Measurements from ENCODE around the gene WASF3.
"Not testable (repeated sequence)": the region's sequence is repeated elsewhere in the genome, so short reads cannot be mapped to it uniquely, and the experiment has no call there.

The WASF3 gene

DNA sequence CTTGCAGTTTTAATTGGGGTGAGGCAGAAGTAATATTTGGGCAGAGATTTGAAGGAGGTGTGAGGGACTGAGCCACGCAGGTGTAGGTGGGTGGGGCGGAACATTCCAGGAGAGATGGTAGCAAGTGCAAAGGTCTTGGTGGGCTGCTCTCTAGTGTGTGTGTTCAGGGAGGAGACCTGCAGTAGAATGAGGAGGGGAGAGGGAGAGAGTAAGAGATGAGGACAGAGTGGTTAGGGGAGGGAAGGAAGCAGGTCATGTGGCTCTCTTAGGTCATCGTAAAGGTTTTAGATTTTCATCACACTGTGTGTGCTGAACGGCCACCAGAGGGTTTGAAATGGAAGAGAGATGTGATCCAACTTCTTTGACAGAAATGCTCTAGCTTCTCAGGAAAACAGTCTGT, 33.5 kb downstream of the WASF3 start:
- no peak for DNase-seq

DNA sequence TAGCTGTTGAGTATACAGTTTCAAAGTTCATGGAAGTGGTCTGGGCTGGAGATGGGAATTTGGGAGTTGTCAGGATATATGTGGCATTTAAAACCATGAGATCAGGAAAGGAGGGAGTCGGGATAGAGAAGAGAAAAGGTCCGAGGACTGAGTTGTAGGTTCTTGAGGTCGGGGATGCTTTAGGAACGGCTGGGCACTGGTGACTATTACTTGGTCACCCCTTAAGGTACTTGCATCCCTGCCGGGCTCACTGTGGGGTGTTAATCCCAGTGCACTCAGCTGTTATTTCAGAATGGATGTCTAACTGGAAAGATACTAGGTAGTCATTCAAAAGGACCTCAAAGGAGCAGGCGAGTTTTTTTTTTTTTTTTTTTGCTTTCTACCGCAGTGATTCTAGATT, 34.2 kb downstream of the WASF3 start:
- no peak for DNase-seq

DNA sequence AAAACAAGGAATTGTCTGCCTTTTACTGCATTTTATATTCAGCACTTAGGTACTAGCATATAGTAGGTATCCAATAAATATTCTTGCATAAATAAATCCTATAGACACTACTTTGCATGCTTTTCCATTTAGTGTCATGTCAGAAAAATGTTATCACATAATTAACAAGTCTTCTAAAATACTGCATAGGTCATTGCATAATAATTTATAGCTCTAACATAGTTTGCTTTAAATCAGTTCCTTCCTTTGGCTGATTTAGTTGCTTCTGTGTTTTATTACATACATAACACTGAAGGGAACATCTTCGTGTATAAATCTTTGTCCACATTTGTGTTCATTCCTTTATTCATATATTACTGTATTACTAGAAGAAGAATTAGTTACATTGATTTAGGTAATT, 36.2 kb downstream of the WASF3 start:
- DNase-seq, result no peak

DNA sequence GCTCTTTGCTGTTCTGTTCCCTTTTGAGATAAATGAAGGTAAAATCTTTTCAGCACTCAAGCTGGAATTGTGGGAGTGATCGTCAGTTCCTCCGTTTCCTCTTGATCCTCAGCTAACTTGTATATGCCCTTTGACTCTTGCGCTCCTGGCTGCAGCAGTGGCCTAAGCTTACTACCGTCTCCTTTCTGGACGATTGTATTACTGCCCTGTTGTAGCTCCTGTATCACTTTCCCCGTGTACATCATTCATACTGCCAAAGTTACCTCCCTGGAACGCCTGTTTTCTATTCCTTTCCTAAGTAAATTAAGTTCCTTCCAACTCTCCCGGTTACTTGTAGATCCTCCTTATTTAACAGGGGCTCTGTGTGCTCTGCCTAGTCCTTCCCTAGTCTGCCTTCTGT, 36.9 kb downstream of the WASF3 start:
- no peak for DNase-seq

DNA sequence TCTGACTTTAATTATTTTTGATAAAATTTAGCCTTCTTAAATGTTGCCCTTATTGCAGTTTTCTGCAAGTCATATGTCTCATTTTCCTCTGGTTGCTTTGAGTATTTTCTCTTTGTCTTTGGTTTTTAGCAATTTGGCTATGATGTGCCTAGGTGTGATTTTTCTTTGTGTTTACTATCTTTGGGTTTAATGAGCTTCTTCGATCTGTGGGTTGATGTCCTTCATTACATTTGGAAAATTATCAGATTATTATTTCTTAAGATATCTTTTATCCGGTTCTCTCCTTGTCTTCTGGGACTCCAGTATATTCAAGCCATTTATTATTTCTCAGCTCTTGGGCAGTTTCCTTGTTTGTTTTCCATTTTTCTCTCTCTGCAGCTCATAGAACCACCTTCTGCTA, 39.0 kb downstream of the WASF3 start:
- no peak for DNase-seq

DNA sequence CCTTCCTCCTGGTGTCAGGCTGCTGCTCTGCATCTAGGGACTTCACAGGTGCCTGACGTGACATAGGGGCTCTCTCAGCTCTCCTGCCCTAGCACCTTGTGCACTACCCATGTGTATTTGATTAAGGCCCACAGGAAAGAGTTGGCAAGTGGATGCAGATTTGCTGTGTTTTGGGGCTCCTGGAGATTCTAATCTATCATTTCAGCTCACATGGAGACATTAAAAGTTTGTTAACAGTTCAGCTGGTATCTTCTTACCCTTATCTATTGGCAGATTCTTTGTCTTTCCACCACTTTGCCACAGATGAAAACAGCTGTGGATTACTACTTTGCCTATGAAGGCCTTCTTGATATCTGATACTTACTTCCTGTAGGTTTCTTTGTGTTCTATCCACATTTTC, 41.9 kb downstream of the WASF3 start:
- DNase-seq, result no peak

DNA sequence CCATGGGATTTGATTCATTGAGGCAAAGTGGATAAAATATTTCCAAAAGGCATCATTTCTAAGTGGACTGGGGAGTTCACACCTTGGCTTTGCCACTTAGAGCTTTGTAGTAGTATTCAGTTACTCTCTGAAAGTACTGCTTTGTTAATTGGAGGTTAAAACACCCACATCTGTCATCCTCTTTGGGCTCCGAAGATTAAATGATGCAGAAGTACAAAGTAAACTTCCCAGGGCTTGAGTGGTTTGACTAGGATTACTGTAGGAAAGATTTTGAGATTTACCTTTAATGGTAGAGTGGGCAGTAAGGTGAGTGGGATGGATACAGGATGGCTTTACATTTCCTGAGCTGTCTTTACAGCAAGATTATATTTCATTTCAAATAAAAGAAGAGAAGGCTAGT, 42.4 kb downstream of the WASF3 start:
- DNase-seq, result no peak

DNA sequence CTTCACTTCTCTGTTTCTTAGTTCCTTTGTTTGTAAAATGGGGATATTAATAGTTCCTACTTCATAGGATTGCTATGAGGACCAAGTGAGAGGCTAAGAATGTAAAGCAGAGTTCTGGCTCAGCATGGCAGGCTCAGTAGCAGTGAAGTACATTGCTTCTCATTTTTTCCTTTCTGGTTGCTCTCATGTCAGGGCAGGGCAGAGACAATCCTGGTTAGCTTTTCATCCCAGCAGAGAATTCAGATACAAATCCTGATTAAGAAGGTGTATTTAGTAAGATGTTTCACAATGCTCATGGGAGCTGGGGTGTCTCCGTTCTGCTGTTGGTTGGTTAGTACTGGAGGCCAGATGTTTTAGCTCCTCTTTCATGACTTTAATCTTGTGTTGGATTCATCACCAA, 42.9 kb downstream of the WASF3 start:
- DNase-seq, result no peak

DNA sequence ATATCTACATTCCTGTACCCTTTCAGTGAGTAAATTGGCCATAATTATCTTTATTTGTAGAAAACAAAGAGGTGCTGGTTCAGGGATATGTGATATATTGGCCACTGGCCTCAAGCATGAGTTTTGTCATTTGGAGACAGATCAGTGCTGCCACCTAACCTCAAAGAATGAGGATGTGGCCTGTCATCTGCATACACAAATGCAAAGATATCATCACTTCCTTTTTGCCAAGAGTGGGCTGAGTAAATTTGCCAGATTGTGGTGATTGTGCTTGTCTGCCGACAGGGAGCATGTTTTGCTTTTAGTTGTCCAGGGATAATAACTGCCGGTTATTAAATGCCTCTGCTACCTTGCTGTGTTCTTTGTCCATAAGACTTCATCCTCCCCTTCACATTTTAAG, 44.2 kb downstream of the WASF3 start:
- peak; percentile 11 for DNase-seq

DNA sequence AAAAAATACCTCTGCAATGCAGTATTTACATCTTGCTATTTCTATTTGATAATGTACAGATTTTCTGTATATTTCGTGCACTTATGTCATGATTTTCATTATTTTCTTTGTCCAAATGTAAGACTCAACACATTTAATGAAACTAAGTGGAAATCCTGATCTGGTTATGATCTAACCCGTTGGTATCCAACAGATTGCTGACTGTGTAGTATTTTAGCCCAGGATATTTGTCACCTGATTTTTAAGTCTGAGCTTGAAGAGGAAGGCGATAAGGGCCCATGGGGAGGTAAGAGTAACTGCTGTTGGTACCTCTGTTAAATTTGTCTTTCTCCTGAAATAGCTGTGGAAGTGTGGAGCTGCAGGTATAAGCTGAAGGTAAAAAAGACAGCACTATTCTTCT, 45.3 kb downstream of the WASF3 start:
- no peak for DNase-seq

DNA sequence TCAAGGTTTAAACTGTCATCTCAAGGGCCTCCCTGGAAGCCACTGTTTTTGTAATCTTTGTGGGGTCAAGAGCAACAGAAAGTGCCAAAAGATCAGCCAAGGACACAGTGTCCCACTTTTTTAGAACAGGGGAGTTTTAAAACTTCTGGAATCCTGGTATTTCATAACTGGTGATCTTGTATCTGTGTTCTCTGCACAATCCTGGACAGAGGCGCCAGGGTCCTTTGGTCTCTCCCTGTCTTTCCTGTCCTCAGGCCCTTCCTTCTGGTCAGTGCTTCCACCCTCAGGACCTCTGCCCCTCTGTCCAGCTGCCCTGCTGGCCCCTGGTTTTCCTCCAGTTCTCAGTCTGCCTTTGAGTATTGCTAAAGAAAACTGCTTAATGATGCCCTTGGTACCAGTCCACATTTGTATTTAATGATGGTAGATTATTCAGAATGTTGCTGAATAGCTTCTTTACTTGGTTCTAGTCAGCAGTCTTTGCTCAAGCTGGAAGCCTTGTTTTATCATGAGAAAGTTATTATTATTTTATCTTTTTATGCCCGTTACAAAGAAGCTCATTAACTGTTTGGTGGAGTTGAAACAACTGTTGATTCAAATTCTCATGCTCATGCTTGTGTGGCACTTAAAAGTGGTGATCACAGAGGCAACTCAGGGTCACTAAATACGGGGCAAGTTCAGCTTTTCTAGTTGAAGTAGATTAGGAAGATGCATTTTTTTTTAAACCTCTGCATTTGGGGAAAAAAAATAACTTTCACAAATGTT, 47.5 kb downstream of the WASF3 start:
- DNase-seq, result no peak

DNA sequence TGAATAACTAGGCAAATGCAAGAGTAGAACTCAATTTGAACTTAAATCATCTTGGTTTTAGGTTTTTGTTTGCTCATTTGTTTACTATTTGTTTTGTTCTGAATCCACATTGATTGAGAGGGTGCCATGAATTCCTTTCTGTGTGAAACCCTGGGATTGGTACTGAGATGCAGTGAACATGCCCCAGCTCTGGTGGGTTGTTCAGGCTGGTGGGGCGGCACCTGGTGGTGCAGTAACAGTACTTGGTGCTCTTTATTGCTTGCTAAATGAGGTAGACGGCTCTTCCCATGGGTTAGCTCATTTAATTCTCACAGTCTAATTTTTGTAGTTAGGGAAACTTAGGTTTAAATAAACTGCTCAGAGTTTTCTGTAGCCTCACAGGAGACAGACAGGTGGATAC, 48.4 kb downstream of the WASF3 start:
- no peak for DNase-seq

DNA sequence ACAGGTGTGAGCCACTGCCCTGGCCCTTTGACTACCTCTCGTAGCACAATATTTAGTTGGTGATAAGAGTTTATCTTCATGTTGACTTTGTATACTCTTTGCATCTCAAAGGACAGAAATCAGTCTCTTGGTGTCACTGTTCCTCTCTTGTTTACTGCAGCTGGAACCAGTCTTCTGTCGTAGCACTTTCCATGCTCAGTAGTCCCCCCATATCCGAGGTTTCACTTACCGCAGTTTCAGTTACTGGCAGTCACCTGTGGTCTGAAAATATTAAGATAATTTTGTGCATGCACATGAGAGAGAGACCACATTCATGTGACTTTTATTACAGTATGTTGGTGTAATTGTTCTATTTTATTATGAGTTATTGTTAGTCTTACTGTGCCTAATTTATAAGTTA, 49.1 kb downstream of the WASF3 start:
- no peak for DNase-seq

DNA sequence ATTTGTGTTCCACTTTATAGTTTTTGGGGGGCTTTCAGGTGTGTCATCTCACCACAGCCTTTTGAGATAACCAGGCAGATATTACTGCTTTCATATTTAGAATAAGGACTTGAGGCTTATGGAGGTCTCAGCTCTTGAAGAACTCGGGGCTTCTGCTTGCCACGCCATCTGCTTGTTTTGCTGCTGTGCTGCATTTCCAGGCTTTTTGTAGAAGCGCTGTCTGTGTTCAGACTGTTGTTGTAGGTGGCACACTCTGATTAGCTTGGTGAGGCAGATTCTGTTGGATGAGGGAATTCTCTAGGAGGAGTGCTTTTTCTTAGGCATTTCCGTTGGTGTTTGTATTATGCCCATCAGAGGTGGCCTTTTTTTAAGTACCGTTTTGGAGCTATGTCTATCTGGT, 57.2 kb downstream of the WASF3 start:
- no peak for DNase-seq

DNA sequence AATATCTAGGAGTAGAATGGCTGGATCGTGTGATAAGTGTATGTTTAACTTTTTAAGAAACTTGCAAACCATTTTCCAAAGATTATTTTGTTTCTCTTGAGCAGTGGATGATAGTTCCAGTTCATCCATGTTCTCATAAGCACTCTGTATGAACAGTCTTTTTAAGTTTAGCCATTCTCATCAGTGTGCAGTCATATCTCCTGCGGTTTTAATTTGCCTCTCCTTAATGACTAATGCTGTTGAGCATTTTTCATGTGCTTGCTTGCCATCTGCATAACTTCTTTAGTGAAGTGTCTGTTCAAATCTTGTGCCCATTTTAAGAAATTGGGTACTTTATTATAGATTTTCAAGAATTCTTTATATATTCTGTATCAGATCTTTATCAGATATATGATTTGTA, 58.6 kb downstream of the WASF3 start:
- DNase-seq, result no peak

DNA sequence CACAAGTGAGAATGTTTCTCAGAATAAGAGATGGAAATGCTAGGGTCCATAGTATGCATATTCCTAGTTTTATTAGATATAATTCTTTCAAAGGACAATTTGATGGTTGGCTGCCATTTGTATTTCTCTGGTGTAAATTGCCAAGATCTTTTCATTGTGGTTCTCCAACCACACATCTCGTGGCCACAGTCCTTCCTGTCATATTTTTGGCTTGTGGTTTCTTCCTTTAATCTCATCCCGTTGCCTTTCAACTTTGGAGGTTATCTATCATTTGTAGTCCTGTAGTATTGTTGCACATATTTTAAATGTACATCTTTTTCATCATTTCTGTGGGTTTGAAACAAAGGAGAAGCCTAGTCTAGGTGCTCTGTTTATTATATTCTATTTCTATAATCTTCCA, 61.2 kb downstream of the WASF3 start:
- no peak for DNase-seq

DNA sequence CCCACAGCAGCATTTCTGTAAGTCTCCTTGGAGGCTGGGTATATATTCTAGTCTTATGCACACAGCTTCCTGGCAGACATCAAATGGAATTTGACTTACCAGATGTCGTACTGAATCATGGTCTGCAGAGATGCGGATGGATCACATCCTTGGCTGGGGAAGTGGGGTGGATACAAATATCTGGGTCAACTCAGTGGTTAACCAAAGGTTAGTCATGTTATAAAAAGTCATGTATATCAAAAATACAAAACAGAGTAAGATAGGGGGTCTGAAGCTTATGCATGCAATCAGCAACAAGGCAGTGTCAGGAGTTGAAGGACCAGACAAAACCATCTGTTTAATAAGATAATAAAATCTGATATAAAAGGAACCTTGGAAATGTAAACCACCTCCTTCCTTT, 61.9 kb downstream of the WASF3 start:
- DNase-seq, result no peak

DNA sequence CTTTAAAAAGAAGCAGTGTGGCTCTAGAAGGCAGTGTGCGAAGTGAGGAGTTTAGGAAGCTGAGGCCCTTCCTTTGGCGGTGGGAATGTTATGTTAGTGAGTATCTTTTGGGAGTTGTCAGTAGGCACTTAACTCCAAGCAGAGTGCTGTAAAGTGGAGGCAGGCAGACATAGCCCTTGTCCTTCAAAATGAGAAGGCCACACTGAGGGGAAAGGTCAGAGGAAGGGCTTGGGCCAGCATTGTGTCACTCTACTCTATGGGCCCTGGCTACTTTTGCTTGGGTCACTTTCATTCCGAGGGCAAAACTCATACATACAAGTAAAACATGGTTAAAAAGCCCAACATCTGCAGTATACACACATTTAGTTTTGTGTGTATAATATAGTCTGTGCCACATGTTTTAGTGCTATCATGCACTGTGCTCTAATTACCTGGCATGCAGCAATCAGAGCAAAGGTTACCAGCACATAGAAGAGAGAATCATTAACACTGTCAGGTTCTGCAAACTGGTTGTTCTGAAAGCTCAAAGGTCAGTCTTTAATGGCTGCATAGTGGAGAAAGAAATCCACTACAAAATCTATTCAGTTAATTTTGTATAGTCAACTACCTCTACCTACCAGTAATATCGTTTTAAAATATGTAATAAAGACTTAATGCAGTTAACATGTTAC, 64.4 kb downstream of the WASF3 start:
- DNase-seq, result no peak

DNA sequence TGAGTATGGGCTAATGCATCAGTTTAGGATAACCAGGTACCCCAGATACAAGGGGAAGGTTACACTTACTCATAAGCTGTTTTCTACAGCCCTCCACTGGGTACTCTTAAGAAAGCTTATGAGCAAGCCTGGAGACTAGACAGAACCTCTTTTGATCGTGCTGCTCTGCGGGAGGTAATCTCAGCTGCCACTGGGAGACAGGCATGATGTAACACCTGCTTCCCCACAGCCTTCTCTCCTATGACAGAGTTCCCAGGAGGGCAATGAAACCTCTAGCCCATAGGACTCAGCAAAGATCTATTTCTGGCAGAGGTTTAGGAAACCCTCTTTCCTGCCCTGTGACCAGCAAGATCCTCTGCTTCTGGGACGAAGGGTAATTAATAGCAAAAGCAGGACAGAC, 65.6 kb downstream of the WASF3 start:
- DNase-seq, result no peak

DNA sequence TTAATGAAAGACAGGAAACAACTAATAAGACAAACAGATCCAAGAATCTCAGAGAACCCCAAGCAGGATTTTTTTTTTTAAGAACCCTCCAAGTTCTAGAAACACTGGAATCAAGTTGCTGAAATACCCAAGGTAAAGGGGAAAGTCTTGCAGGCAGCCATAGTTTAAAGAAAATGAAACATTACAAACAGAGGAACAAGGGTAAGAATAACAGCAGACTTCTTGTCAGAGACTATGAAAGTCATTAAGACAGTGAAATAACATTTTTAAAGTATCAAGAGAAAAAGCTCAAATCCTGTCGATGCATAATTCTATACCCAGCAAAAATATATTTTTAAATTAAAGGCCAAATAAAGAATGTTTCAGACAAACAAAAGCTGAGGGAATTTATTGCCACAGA, 67.1 kb downstream of the WASF3 start:
- no peak for DNase-seq

DNA sequence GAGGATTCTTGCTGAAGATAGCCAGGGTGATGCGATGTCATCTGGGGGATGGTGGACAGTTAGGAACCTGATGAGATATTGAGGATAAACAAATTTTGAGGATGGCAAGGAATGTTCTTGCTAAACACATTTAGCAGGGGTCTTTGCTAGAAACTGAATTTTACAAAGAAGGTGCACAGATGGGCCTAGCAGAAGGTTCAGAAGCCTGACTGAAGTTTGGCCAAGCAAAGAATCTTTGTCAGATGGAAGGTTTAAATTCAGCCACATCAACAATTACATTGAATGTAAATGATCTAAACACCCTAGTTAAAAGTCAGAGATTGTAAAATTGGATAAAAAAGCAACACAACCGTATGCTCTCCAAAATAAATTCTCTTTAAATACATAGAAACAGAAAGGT, 68.8 kb downstream of the WASF3 start:
- DNase-seq, result no peak

DNA sequence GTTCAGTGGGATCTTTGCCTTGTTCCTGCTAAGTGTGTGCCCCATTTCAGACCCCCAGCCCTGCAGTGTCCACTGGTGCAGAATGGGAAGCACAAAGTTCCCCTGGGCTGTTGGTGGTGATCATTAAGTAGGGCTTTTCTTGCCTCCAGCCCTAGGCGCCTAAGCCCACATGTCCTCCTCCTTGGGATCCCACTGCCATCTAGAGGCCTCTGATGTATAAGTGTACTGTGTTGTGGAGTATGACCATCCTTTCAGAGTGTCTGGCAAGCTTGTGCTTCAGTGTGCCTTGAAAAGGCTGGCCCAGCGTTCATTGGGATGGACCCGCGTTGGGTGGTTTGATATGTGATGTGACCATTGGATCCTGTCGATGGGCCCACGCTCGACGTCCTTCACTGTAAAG, 71.2 kb downstream of the WASF3 start:
- DNase-seq, result no peak

DNA sequence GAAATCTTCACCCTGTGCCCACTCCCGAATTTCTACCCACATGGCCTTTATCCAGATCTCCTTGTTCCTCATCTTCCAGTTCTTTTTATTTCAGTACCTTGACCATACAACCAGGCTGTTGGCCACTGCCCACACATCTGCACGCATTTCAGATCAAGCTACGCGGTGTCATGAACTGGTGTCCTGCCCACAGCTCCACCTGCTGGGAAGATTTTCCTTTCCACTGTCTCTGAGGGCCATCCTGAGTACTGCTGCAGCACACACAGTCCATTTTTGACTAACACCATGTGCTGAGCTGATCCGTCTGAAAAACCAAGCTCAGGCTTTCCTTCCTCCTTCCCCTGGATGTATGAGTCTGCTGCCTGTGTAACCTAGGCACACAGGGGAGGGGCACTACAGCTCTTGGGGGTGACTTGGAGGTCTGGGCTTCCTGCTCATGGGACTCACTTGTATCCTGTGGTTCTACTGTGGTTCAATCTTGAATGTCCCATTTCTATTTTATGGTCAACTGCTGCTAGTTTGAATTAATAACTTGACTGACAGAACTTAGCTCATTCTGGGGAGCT, 71.9 kb downstream of the WASF3 start:
- no peak for DNase-seq

DNA sequence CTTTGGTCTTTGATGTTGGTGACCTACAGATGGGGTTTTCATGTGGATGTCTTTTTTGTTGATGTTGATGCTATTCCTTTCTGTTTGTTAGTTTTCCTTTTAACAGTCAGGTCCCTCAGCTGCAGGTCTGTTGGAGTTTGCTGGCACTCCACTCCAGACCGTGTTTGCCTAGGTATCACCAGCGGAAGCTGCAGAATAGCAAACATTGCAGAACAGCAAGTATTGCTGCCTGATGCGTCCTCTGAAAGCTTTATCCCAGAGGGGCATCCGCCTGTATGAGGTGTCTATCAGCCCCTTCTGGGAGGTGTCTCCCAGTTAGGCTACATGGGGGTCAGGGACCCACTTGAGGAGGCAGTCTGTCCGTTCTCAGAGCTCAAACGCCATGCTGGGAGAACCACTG, 78.2 kb downstream of the WASF3 start:
- not testable (repeated sequence) for DNase-seq

DNA sequence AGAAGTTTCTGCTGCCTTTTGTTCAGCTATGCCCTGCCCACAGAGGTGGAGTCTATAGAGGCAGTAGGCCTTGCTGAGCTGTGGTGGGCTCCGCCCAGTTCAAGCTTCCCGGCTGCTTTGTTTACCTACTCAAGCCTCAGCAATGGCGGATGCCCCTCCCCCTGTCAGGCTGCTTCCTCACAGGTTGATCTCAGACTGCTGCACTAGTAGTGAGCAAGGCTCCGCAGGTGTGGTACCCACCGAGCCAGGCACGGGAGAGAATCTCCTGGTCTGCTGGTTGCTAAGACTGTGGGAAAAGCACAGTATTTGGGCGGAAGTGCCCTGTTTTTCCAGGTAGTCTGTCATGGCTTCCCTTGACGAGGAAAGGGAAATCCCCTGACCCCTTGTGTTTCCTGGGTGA, 78.6 kb downstream of the WASF3 start:
- DNase-seq, result not testable (repeated sequence)
